ENCODE measurements around the gene VASH1. TPM values are rescaled to one million over a fixed set of nuclear protein-coding genes. Genes with fewer than 3 reads are reported as not detected.
A peak's percentile ranks its signal among the peaks of the same experiment; 100 is the strongest.

The VASH1 gene
- polyA plus RNA-seq (2013) = 8.1 TPM

DNA sequence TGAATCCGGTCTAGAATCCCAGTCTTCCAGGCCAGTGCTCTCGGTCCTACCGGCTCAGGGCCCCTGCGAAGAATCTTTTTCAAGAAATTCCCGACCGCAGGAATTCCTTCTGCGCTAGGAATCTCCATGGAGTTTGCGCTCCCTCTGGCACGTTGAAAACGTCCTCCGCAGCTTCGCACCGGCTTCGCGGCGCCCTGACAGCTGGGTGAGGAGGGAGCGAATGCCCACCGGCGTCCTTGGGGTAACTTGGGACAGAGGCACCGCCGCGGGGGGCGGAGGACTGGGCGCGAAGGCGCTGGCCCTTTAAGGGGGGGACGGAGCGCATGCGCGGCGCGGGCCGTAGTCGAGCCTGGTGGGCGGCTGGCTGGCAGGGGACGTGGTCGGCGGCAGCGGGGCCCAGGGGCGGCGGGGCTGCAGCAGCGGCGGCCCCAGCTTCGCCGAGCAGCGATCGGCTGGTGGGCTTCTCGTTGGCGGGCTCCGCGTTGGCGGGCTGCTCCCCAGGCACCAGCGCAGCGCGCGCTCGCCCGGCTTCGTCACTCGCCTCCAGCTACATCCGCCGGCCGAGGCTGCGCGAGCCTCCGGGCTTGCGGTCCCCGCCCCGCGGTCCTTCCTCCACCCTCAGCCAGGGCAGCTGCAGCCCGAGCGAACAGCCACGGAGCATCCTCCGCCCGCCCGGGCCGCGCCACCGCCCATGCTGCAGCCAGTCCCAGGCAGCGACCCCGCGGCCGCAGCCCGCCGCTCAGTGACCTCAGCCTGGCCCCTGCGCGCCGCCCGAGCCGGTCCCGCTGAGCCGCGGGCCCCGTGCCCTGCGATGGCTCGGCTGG lies at the start of gene VASH1:
VASH1 (plus strand) TSS at position 333 of the 824 bp plus-strand sequence. CDS start 1,354 bp downstream, outside the sequence.
- under 1% methylated on average over 83 of the region's 96 CpGs for WGBS (ENCODE audit: insufficient coverage)
- Histone ChIP-seq H3K27me3 (replicated peaks in 2 of 5; ENCODE audit: control insufficient read depth in 4 of 5, insufficient read depth in 5 of 5, low read length in 4 of 5) (peaks cover 0 to 24% (median 8%) of the 10 kb centered on the region in 5 experiments), H3K4me3 (ENCODE audit: control insufficient read depth in 1 of 7, extremely low read depth in 1 of 7, insufficient read depth in 4 of 7, low read depth in 2 of 7, low read length in 6 of 7) (peak within 1 kb of the TSS; percentile 45 to 82 (median 61)), H3K9me3 (ENCODE audit: control extremely low read depth in 1 of 5, control insufficient read depth in 4 of 5, insufficient read depth in 2 of 5, low read depth in 1 of 5, low read length in 4 of 5) (no peaks in the 10 kb centered on the region), H3K27ac (ENCODE audit: insufficient read depth in 1 of 2, low read depth in 1 of 2, low read length in 2 of 2, poor library complexity in 1 of 2, severe bottlenecking in 2 of 2) (no peak within 1 kb of the TSS), H3K4me1 (ENCODE audit: control extremely low read depth in 1 of 4, control insufficient read depth in 4 of 4, insufficient read depth in 4 of 4, low read length in 3 of 4) (peaks cover 0 to 25% (median 19%) of the 10 kb centered on the region in 4 experiments), H3K36me3 (ENCODE audit: control insufficient read depth in 4 of 4, insufficient read depth in 4 of 4, low read length in 3 of 4) (no peaks in the 10 kb centered on the region)
- peak; percentile 50 to 81 (median 73) for DNase-seq
- ChIA-PET POLR2A (interaction anchor here (0.9 to 2.0 kb wide), 3 partner anchors 12 to 51 kb away, joined by 3 to 11 read pairs (median 4); no protein-coding TSS in a partner anchor), CTCF (interaction anchor here (0.8 to 4.8 kb wide), 9 partner anchors 9 to 51 kb away, joined by 3 to 34 read pairs (median 4); no protein-coding TSS in a partner anchor)

DNA sequence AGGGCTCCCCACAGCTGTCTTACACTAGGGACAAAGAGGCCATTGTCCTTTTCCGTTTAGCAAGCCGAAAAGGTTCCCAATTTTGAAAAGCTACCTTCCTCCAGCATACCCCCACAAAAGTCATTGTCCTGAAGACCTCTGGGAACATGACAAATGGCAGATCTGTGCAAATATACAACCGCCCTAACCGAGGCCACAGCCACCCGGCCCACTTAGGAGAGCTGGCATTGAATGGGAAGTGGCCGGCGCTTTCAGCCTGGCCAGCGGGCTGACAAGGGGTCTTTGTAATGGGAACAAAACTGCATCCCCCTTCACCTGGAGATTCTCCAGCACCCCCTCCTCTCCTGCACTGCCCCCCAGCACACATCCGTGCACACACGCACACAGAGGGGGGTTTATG lies 48.1 kb upstream of the VASH1 start:
- WGBS (ENCODE audit: insufficient coverage) = 94% methylated on average over 7 of the region's 10 CpGs
- Histone ChIP-seq H3K36me3 (ENCODE audit: control insufficient read depth in 4 of 4, insufficient read depth in 4 of 4, low read length in 3 of 4) (no peaks in the 10 kb centered on the region), H3K27ac (ENCODE audit: insufficient read depth in 1 of 2, low read depth in 1 of 2, low read length in 2 of 2, poor library complexity in 1 of 2, severe bottlenecking in 2 of 2) (no peak overlapping the region), H3K9me3 (ENCODE audit: control extremely low read depth in 1 of 5, control insufficient read depth in 4 of 5, insufficient read depth in 2 of 5, low read depth in 1 of 5, low read length in 4 of 5) (peaks cover 0 to 9% (median 0%) of the 10 kb centered on the region in 5 experiments), H3K4me3 (ENCODE audit: control insufficient read depth in 1 of 7, extremely low read depth in 1 of 7, insufficient read depth in 4 of 7, low read depth in 2 of 7, low read length in 6 of 7) (no peak overlapping the region), H3K4me1 (ENCODE audit: control extremely low read depth in 1 of 4, control insufficient read depth in 4 of 4, insufficient read depth in 4 of 4, low read length in 3 of 4) (no peaks in the 10 kb centered on the region), H3K27me3 (replicated peaks in 2 of 5; ENCODE audit: control insufficient read depth in 4 of 5, insufficient read depth in 5 of 5, low read length in 4 of 5) (no peaks in the 10 kb centered on the region)
- DNase-seq = no peak
- ChIA-PET POLR2A (interaction anchor here (0.5 kb wide), 1 partner anchor 52 kb away, joined by 3 read pairs; no protein-coding TSS in a partner anchor), CTCF (interaction anchor here (1.6 to 18.2 kb wide), 3 partner anchors 48 to 70 kb away, joined by 4 to 520 read pairs (median 125); partner anchors contain the start of gene VASH1)

- WGBS (ENCODE audit: insufficient coverage) = 96% methylated on average over 4 of the region's 5 CpGs
- CTCF ChIA-PET = interaction anchor here (1.2 to 18.2 kb wide), 5 partner anchors 42 to 161 kb away, joined by 3 to 520 read pairs (median 4); partner anchors contain the start of gene VASH1
Observed at GRCh38 chr14:76714470-76714869, 46.8 kb upstream of the VASH1 start.

DNA sequence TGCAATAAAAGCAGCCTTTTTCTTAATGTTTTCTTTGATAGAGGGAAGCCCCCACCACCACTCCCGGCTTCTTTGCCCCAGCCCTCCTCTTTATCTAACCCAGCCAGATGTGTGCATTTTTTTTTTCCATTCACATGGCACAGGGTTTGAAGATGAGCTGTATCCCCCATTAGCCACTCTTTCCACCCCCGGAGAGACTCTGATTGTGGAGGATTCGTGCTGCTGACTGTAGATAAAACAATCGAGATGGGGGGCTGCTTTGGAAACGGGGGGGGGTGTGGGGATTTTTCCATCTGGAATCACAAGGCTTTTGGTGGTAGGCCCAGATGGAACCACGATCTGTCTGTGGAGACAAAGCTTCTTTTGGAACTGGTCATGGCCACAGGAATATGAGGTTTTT lies 46.2 kb upstream of the VASH1 start:
- POLR2A ChIA-PET = interaction anchor here (0.8 kb wide), 1 partner anchor 54 kb away, joined by 3 read pairs; no protein-coding TSS in a partner anchor

More at GRCh38 chr14:76714470-76714869, 46.8 kb upstream of the VASH1 start:
- Histone ChIP-seq H3K9me3 (ENCODE audit: control extremely low read depth in 1 of 5, control insufficient read depth in 4 of 5, insufficient read depth in 2 of 5, low read depth in 1 of 5, low read length in 4 of 5) (peaks cover 0 to 9% (median 0%) of the 10 kb centered on the region in 5 experiments), H3K4me1 (ENCODE audit: control extremely low read depth in 1 of 4, control insufficient read depth in 4 of 4, insufficient read depth in 4 of 4, low read length in 3 of 4) (no peaks in the 10 kb centered on the region), H3K27ac (ENCODE audit: insufficient read depth in 1 of 2, low read depth in 1 of 2, low read length in 2 of 2, poor library complexity in 1 of 2, severe bottlenecking in 2 of 2) (no peak overlapping the region), H3K36me3 (ENCODE audit: control insufficient read depth in 4 of 4, insufficient read depth in 4 of 4, low read length in 3 of 4) (no peaks in the 10 kb centered on the region), H3K4me3 (ENCODE audit: control insufficient read depth in 1 of 7, extremely low read depth in 1 of 7, insufficient read depth in 4 of 7, low read depth in 2 of 7, low read length in 6 of 7) (no peak overlapping the region), H3K27me3 (replicated peaks in 2 of 5; ENCODE audit: control insufficient read depth in 4 of 5, insufficient read depth in 5 of 5, low read length in 4 of 5) (no peaks in the 10 kb centered on the region)
- POLR2A ChIA-PET = no interaction called here
- DNase-seq = no peak

GRCh38 chr14:76715511-76716081 lies 45.7 kb upstream of the VASH1 start:
- POLR2A ChIA-PET = interaction anchor here (0.6 to 0.8 kb wide), 2 partner anchors 53 to 99 kb away, joined by 3 to 4 read pairs; no protein-coding TSS in a partner anchor
- 83% methylated on average over 7 of the region's 7 CpGs for WGBS (ENCODE audit: insufficient coverage)
- H3K27me3 ChIP-seq (replicated peaks in 2 of 5; ENCODE audit: control insufficient read depth in 4 of 5, insufficient read depth in 5 of 5, low read length in 4 of 5) = no peaks in the 10 kb centered on the region
- no peaks in the 10 kb centered on the region for H3K36me3 ChIP-seq (ENCODE audit: control insufficient read depth in 4 of 4, insufficient read depth in 4 of 4, low read length in 3 of 4)
- H3K4me1 ChIP-seq (ENCODE audit: control extremely low read depth in 1 of 4, control insufficient read depth in 4 of 4, insufficient read depth in 4 of 4, low read length in 3 of 4) = peaks cover 0 to 10% (median 2%) of the 10 kb centered on the region in 4 experiments
- CTCF ChIA-PET = interaction anchor here (0.6 to 18.2 kb wide), 8 partner anchors 9 to 160 kb away, joined by 3 to 520 read pairs (median 3); partner anchors contain the start of gene VASH1
- H3K27ac ChIP-seq (ENCODE audit: insufficient read depth in 1 of 2, low read depth in 1 of 2, low read length in 2 of 2, poor library complexity in 1 of 2, severe bottlenecking in 2 of 2) = no peak overlapping the region
- no peak overlapping the region for H3K4me3 ChIP-seq (ENCODE audit: control insufficient read depth in 1 of 7, extremely low read depth in 1 of 7, insufficient read depth in 4 of 7, low read depth in 2 of 7, low read length in 6 of 7)
- H3K9me3 ChIP-seq (ENCODE audit: control extremely low read depth in 1 of 5, control insufficient read depth in 4 of 5, insufficient read depth in 2 of 5, low read depth in 1 of 5, low read length in 4 of 5) = peaks cover 0 to 9% (median 0%) of the 10 kb centered on the region in 5 experiments
- no peak for DNase-seq

More for the DNA sequence above, 46.2 kb upstream of the VASH1 start:
- no peak overlapping the region for H3K27ac ChIP-seq (ENCODE audit: insufficient read depth in 1 of 2, low read depth in 1 of 2, low read length in 2 of 2, poor library complexity in 1 of 2, severe bottlenecking in 2 of 2)
- peaks cover 0 to 9% (median 0%) of the 10 kb centered on the region in 5 experiments for H3K9me3 ChIP-seq (ENCODE audit: control extremely low read depth in 1 of 5, control insufficient read depth in 4 of 5, insufficient read depth in 2 of 5, low read depth in 1 of 5, low read length in 4 of 5)
- H3K4me1 ChIP-seq (ENCODE audit: control extremely low read depth in 1 of 4, control insufficient read depth in 4 of 4, insufficient read depth in 4 of 4, low read length in 3 of 4) = peaks cover 0 to 5% (median under 1%) of the 10 kb centered on the region in 4 experiments
- peak; percentile 48 to 82 (median 73) for DNase-seq
- no peaks in the 10 kb centered on the region for H3K36me3 ChIP-seq (ENCODE audit: control insufficient read depth in 4 of 4, insufficient read depth in 4 of 4, low read length in 3 of 4)
- H3K27me3 ChIP-seq (replicated peaks in 2 of 5; ENCODE audit: control insufficient read depth in 4 of 5, insufficient read depth in 5 of 5, low read length in 4 of 5) = no peaks in the 10 kb centered on the region
- no peak overlapping the region for H3K4me3 ChIP-seq (ENCODE audit: control insufficient read depth in 1 of 7, extremely low read depth in 1 of 7, insufficient read depth in 4 of 7, low read depth in 2 of 7, low read length in 6 of 7)
- WGBS (ENCODE audit: insufficient coverage) = 74% methylated on average over 3 of the region's 6 CpGs
- CTCF ChIA-PET = interaction anchor here (1.2 to 18.2 kb wide), 7 partner anchors 9 to 161 kb away, joined by 3 to 520 read pairs (median 3); no protein-coding TSS in a partner anchor

GRCh38 chr14:76716285-76716684 lies 45.0 kb upstream of the VASH1 start:
- H3K27me3 ChIP-seq (replicated peaks in 2 of 5; ENCODE audit: control insufficient read depth in 4 of 5, insufficient read depth in 5 of 5, low read length in 4 of 5) = no peaks in the 10 kb centered on the region
- peaks cover 0 to 9% (median 0%) of the 10 kb centered on the region in 5 experiments for H3K9me3 ChIP-seq (ENCODE audit: control extremely low read depth in 1 of 5, control insufficient read depth in 4 of 5, insufficient read depth in 2 of 5, low read depth in 1 of 5, low read length in 4 of 5)
- POLR2A ChIA-PET = interaction anchor here (0.6 kb wide), 2 partner anchors 99 to 360 kb away, joined by 4 to 5 read pairs; no protein-coding TSS in a partner anchor
- CTCF ChIA-PET = interaction anchor here (0.6 to 18.2 kb wide), 9 partner anchors 8 to 1823 kb away, joined by 3 to 520 read pairs (median 4); no protein-coding TSS in a partner anchor
- 60% methylated on average over 2 of the region's 4 CpGs for WGBS (ENCODE audit: insufficient coverage)
- H3K4me1 ChIP-seq (ENCODE audit: control extremely low read depth in 1 of 4, control insufficient read depth in 4 of 4, insufficient read depth in 4 of 4, low read length in 3 of 4) = peaks cover 0 to 10% (median 2%) of the 10 kb centered on the region in 4 experiments
- H3K36me3 ChIP-seq (ENCODE audit: control insufficient read depth in 4 of 4, insufficient read depth in 4 of 4, low read length in 3 of 4) = no peaks in the 10 kb centered on the region
- H3K27ac ChIP-seq (ENCODE audit: insufficient read depth in 1 of 2, low read depth in 1 of 2, low read length in 2 of 2, poor library complexity in 1 of 2, severe bottlenecking in 2 of 2) = no peak overlapping the region
- DNase-seq = no peak
- no peak overlapping the region for H3K4me3 ChIP-seq (ENCODE audit: control insufficient read depth in 1 of 7, extremely low read depth in 1 of 7, insufficient read depth in 4 of 7, low read depth in 2 of 7, low read length in 6 of 7)

Measured in common myeloid progenitor, CD34-positive (primary cell).